ENCODE measurements around the gene CHL1.

Gene CHL1

DNA sequence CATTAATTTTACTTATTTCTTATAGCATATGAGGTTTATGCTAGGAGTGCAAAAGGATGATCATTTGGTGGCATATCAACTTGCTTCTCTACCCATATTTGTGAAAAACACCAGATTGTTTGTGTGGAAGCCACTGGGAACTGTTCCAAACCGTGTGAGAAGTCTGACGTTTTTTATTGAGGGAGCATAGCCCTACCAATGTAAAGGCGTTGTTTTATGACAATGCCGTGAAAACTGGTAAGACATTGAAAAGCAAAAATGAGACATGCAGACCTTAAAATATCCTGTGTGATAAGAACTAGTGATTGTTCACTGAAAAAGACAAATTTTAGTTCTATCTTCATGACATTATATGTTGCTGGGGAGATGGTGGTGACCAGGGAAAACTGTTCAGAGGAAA lies 87.8 kb downstream of the CHL1 start:
- DNase-seq (ENCODE audit: low read depth): no peak

DNA sequence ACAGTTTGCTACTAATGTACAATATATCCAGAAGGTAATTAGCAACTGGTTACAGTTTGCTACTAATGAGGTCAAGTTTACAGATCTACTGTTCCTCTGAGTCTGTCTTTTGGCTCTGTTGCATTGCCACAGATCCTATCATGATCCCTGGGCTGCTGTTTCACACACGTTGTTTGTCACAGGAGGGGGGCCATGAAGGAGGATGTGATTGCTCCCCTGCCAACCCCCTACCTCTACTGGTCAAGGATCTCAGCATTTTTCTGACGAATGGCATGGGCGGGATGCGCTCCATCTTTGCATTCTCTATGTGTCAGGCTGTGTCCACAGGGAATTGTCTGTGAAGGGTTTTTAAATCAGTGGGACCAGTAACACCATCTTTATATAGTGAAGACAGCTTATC lies 91.9 kb downstream of the CHL1 start:
- no peak for DNase-seq (ENCODE audit: low read depth)

DNA sequence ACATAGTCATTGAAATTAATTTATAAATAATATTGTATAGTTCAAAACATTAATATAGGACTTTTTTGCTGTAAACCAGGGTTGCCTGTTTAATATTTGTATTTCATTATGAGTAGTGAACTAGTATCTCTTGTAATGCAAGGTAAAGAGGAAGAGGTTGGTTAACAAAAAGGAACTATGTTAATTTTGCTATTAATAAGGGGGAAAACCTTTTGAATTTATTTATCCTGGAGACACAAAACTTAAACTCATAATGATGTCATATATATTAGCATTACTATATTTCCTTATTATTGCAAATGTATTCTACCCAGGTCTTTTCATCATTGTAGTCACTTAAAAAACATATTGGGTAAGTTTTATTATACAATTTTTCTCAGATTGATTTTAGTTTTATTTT lies 94.5 kb downstream of the CHL1 start:
- no peak for DNase-seq (ENCODE audit: low read depth)

DNA sequence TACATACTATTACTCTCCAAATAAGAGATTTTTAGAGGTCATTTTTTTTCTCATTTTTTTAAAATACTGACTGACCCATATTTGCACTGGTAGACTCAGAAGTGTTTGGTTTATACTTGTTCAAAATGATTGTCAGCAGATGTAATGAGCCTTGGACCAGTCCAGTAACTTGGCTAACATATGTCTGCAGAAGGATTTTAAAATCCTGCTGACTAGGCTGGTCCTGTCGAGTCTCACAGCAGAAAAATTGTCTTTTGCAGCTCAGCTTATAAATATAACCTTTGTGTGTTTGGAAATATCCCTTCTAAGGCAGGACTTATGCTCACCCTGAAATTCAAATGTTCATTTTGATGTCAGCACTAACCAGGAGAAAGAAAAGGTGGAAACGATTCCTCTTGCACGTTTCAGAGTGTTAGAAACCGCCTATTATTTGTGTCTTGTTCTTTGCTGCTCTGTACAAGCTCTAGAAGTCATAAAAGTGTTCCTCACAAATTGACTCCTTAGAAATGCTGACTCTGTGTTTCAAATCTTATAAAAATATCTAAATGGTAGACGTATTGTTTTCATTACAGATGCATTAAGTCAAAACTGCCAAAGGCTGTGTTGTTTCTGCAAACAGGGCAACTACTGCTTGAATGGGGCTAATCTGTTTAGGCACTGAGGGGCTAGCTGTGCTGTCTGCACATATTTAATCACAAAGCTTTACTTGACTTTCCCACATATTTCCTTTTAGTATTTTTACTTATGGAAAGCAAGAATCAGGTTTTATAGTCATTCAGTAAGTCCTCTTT lies 95.3 kb downstream of the CHL1 start:
- DNase-seq (ENCODE audit: low read depth): no peak

DNA sequence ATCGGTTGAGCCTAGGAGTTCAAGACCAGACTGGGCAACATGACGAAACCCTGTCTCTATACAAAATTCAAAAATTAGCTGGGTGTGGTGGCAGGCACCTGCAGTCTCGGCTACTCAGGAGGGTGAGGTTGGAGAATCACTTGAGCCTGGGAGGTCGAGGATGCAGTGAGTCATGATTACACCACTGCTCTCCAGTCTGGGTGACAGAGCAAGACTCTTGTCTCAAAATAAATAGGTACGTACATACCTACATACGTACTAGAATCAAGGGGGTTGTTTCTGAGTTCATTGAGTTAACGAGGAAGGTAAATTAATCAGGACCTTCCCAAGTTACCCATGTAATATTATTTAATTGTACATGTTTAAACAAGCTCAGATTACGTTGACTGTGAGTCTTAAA lies 97.5 kb downstream of the CHL1 start:
- no peak for DNase-seq (ENCODE audit: low read depth)

DNA sequence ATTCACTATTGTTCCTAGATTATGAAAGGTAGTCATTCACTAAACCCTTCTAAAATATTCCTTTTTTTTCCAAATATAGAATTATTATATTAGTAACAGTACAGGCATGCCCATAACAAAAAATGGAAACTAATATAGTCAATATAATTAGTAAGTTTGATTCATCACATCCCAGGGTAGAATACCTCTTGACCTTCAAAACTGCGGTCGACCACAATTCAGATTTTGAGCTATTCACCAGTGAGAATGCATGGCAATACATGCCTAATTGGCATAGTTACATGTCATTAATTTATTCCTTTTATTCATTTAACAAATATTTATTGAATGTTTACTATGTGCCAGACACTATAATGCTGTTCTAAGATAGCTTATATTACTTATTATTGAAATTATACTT lies 98.0 kb downstream of the CHL1 start:
- no peak for DNase-seq (ENCODE audit: low read depth)

DNA sequence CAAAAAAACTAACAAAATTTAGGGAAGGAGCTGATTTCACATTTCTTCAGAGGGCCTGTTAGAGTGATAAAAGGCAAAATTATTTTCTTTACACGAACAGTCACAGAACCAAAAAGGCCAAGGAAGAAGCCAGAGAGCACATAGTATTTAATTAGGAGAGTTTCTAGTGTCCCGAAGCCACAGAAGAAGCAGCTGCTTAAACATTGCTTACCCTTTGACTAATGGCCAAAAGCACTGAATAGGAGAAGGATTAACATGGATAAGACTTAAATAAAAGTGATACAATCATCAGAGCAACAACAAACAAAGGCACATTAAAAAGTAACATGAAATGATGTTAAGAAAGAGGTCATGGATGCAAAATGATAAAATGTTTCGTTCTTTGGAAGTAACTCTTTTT lies 98.6 kb downstream of the CHL1 start:
- DNase-seq (ENCODE audit: low read depth): no peak

DNA sequence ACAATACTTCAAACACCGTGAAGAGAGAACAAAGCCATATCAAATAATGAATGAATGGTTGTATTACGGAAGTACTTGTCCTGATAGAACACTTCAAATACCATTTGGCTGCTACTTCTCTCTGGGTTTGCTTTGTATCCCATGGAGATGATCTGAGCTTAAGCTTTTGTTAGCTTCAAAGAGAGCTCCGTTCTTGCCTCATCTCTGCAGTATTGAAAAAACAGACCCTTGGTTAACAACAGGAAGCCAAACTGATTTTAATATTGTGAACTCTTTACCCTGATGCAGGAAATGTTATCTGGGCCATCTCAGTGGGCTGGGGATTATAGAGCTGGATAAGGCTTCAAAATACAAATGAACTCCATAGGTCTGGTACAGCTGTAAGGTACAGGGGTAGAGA lies 101.0 kb downstream of the CHL1 start:
- no peak for DNase-seq (ENCODE audit: low read depth)

DNA sequence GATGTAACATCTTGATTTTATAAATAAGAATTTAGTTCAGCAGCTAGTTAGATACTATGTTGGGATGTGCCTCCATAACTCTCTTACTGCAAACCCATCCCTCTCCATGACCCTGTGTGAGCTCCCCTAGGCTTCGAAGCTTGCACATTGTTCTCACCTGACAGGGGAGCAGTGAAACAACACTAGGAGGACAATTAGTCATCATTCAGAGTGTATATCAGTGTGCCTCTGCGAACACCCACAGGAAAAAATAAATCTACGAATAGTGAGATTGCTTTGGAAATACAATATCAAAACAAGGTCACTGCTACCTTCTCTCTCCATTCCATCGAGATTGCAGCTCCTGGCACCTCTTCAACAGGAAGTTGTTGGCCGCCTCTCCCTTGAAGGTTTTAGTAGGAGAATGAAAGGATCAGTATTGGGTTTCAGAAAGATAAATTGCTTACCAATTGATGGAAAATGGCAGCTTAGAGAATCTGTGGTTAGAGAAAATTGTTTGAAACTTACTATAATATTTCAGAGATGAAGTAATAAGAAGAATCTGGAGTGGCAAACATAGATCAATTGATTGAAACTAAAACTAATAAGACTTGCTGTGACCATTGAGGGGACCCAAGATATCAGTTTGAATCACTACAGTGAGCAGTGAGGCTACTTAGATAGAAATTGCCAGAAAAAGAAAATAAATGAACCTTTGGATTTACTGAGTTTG lies 103.2 kb downstream of the CHL1 start:
- DNase-seq (ENCODE audit: low read depth): no peak

DNA sequence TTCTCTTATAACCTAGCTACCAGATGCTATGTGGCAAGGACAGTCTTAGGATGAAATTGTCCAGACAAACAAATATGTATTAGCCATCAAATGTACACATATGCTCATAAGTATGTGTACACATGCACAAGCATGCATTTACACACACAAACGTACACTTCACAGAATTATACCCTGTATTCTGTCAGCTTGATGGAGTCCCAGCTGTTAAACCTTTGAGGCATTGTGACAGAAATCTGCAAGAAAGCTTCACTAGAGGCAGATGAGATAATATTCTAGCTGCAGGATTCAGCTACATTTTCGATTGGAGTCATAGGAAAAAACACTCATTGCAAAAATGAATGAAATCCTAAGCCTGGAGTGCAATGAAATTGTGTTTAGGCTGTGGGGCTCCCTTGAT lies 110.6 kb downstream of the CHL1 start:
- DNase-seq (ENCODE audit: low read depth): no peak

DNA sequence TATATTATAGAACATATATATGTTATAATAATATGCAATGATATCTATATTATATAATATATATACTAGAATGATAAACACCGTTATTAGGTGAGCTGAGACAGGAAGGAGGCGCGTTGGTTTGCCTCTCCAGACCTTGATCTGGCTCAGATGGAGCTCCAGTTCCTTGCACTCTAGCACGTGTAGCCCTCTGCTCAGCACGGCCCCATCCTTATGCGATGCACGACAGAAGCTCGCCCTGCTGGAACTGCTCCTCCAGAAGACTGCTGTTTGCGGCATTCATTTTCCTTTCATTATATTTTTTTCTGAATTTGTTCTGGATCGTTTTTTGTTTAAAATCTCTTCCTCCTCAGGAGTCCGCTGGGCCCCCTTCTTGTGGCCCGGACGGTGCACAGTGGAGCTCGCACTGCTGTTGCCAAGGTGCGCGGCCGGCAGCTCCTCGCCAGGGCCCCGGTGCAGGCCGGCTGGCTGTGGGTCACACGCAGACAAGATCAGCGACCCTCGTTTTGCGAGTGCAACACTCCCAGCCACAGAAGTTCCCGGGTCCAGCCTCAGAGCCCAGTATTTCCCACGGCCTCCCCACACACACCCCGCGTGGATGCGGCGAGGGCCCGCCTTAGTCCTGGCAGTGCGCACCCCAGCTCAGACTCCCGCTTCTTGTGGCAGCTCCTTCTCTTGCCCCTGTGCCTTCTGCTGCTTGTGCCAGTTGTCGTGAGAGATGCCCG lies 112.2 kb downstream of the CHL1 start:
- no peak for DNase-seq (ENCODE audit: low read depth)

DNA sequence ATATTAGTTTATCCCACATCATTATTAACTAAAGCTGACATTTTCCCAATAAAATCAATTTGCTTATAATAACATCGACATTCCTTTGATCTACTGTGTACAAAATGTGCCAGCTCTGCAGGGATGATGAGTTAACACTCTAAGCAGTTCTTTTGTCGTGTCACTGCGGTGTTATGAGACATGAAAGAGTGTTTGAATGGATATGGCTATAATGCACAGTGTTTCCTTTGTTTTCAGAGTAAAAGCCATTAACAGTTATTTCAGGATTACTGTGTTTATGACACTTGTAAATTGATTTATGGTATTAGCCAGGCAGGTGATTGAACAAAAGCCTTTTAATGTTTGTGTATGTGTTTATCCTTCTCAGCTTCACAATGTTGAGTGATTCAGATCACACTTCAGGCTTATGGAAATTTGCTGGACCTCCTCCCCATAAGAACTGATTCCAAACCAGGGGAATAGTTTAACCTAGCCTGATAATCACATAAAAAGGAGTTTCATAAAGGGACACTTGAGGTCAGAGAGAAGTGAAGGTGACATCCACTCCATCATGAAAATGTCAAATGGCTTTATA lies 115.7 kb downstream of the CHL1 start:
- no peak for DNase-seq (ENCODE audit: low read depth)

DNA sequence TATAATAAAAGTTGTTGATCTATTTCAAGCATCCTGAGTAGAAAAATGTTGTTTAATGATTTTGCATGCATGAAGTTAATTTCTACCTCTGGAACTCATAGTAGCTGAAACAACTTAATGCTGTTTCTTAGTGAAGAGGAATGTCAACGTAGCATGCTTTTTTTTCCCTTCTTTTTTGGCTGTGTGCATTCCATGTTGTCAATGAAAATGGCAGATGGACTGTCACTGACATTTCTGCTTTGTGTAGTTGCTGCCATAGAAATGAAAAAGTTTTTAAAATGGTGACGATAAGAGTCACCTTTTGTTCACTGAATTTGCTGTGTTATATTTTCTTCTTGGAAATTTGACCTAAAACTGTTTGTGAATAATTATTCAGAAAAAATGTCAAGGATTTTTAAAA lies 116.3 kb downstream of the CHL1 start:
- no peak for DNase-seq (ENCODE audit: low read depth)

DNA sequence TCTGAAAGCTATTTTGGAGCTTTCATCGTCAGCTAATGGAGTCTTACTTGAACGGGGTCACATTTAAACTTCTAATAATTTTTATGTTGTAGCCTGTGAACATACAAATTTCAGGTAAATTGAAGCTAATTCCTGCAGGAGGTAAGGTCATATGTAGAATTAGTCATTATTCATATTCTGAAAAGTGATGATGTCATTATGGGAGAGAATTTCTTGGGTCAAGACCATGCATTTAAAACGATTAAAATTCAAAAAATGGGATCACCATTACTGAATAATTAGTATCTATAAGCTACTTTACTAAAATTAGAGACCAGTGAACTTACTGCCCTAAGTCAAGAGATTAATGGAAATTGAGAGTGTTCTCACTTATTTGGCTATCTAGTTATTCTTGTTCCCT lies 120.4 kb downstream of the CHL1 start:
- no peak for DNase-seq (ENCODE audit: low read depth)

DNA sequence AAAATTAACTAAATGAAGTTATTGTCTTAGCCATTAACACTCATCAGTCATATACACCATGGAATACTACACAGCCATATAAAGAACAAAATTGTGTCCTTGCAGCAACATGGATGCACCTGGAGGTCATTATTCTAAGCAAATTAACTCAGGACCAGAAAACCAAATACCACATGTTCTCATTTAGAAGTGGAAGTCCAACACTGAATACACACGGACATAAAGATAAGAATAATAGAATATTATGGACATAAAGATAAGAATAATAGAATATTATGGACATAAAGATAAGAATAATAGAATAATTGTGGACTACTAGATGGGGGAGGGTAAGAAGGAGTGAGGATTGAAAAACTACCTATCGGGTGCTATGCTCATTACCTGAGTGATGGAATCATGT lies 122.3 kb downstream of the CHL1 start:
- DNase-seq (ENCODE audit: low read depth): no peak

DNA sequence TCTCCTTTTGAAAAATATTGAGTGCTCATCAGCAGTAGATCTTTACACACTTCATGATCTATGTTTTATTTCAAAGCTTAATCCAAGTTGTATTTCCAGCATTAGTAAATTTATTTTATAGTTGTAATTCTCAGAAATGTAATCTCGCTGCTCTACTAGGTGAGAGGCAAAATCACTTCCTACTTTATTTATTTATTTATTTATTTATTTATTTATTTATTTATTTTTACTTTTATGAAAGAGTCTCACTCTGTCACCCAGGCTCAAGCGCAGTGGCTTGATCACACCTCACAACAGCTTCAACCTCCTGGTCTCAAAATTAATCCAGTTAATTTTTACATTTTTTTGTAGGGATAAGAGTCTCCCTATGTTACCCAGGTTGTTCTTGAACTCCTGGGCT lies 127.9 kb downstream of the CHL1 start:
- DNase-seq (ENCODE audit: low read depth): no peak

DNA sequence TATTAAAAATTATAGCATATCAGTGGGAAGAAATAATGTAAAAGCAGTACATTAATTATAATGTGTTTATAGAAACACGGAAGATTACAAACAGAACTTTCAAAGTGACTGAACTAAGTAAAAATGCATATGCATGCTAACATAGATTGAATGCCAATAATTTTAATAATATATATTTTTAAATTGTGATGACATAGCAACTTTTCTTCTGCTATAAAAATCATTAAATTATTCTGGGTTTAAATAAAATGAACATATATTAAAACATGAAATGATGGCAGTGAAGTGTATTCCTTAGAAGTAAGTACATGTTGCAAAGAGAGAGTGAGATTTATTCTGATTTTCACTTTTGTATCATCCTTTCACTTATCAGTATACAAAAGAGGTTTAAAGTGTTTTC lies 128.9 kb downstream of the CHL1 start:
- DNase-seq (ENCODE audit: low read depth): no peak

DNA sequence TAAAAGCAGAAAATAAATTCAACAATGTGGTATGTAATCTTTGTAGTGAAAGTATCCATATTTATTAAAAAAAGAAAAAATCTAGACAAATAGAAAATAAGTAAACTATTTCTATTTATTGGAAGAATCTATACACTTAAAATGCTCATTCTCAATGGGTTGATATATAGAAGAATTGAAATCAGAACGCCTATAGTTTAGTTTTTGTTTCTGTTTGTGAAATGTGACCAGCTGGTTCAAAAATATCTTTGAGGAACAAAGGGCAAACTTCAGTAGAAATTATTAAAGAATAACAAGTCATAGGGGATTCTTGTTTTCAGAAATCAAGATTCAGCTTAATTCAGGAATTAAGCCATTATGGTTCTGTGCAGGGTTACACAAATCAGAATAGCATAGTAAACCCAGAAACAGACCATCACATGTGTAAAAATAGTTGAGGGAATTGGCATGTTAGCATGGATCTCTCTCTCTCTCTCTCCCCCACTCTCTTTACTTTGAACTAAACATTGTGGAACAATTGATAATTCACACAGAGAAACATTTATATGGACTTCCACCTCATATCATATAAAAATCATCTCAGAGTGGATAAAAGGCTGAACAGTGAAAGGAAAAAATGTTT lies 134.0 kb downstream of the CHL1 start:
- no peak for DNase-seq (ENCODE audit: low read depth)

DNA sequence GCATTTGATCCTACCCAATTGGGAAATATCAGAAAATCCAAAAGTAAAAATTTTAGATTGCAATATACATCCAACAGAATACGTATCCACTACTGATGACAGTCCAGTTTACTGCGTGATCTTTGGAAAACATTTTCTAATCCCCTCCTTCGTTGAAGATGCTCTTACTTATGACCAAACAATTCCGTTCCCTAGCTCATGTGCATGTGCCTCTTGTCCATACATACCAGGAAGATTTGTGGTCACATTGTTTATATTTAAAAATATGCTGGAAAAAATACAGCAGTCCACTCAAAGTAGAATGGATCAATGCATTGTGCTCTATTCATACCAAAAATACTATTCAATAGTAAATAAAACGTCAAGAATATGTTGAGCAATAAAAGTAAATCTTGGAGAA lies 135.3 kb downstream of the CHL1 start:
- peak; percentile 17 for DNase-seq (ENCODE audit: low read depth)

DNA sequence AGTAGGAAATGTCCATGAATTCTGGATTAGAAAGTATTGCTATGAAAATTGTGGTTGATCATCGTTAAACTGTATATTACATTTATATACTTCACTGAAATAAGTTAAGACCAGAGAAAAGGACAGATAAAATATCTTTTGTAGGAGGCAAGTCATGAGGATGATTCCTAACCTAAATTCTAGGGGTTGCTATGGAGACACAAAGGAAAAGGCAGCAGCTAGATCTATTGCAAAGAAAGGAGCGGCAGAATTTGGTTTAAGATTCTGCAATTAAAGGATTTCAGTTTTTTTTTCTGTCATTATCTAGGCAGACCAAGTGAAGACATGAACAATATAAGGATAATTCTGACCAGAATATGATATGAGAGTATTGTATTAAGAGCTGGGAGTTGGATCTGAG lies 136.1 kb downstream of the CHL1 start:
- no peak for DNase-seq (ENCODE audit: low read depth)

DNA sequence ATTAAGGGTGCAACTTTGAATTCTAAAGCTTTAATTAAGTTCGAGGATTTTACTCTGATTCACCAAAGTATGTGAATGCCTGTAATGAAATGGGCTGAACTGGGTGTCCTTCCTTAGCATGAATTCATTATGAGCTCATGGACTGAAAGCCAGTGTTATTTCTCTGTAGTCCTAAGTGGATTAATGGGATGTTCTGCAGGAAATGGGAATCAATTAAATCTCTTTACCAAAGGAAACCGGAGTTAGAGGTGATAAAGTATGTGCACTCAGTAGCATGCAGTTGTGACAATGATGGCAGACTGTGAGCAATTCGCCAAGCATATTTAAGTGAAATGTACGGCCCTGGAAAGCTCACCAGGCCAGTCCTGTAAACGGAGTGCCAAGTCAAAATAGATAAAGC lies 138.7 kb downstream of the CHL1 start:
- no peak for DNase-seq (ENCODE audit: low read depth)

DNA sequence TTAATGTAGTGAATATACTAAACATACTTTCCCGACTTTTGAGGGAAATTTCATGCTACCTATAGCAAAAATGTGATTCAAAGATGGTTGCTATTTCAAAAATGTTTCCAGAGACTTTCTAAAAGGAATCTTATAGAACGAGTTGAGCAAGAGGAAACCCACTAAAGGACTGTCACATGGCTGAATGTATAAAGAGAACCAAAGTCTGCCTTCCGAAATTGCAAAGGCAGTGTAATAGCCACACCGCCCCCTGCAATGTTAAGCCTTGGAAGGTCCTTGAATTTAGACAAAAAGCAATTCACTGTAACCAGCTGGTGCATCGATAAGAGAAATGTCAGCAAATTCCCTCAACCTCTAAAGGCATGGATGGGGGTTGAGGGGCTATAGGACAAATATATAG lies 142.8 kb downstream of the CHL1 start:
- DNase-seq (ENCODE audit: low read depth): no peak

All from non-pigmented ciliary epithelial cell (primary cell).